ENCODE data around the gene SRSF11.

Gene SRSF11

GRCh38 chr1:70207492-70207891 is 13.7 kb upstream of the SRSF11 start:
- H3K27me3 ChIP-seq (ENCODE audit: insufficient read depth, poor library complexity, severe bottlenecking): no peaks in the 10 kb centered on the region
- H3K9me3 ChIP-seq (ENCODE audit: severe bottlenecking): no peaks in the 10 kb centered on the region
- H3K4me1 ChIP-seq (ENCODE audit: insufficient read depth, poor library complexity, severe bottlenecking): peaks cover 10% of the 10 kb centered on the region
- TF ChIP-seq CTCF (IDR thresholded peaks at IDR 0.05; ENCODE audit: poor library complexity, severe bottlenecking): no peak
- H3K4me3 ChIP-seq (ENCODE audit: severe bottlenecking): no peak overlapping the region
- ATAC-seq (ENCODE audit: low read depth): no peak
- peaks cover 39% of the 10 kb centered on the region for H3K36me3 ChIP-seq (ENCODE audit: low read depth)
- H3K27ac ChIP-seq (ENCODE audit: poor library complexity, severe bottlenecking): no peak overlapping the region
- DNase-seq (ENCODE audit: low spot score): no peak

GRCh38 chr1:70208292-70208691 is 12.9 kb upstream of the SRSF11 start:
- DNase-seq (ENCODE audit: low spot score): no peak
- Histone ChIP-seq H3K4me3 (ENCODE audit: severe bottlenecking) (no peak overlapping the region), H3K27me3 (ENCODE audit: insufficient read depth, poor library complexity, severe bottlenecking) (no peaks in the 10 kb centered on the region), H3K9me3 (ENCODE audit: severe bottlenecking) (no peaks in the 10 kb centered on the region), H3K27ac (ENCODE audit: poor library complexity, severe bottlenecking) (no peak overlapping the region), H3K36me3 (ENCODE audit: low read depth) (peaks cover 42% of the 10 kb centered on the region), H3K4me1 (ENCODE audit: insufficient read depth, poor library complexity, severe bottlenecking) (peaks cover 10% of the 10 kb centered on the region)
- TF ChIP-seq CTCF (IDR thresholded peaks at IDR 0.05; ENCODE audit: poor library complexity, severe bottlenecking): no peak
- ATAC-seq (ENCODE audit: low read depth): no peak

- peaks cover 5% of the 10 kb centered on the region for H3K4me1 ChIP-seq (ENCODE audit: insufficient read depth, poor library complexity, severe bottlenecking)
- ATAC-seq (ENCODE audit: low read depth): no peak
- no peak for DNase-seq (ENCODE audit: low spot score)
These were observed 10.4 kb upstream of the SRSF11 start for GRCh38 chr1:70210820-70211219.

GRCh38 chr1:70211541-70211940 is 9.6 kb upstream of the SRSF11 start:
- H3K36me3 ChIP-seq (ENCODE audit: low read depth): peaks cover 62% of the 10 kb centered on the region
- DNase-seq (ENCODE audit: low spot score) (no peak), ATAC-seq (ENCODE audit: low read depth) (no peak)
- no peak overlapping the region for H3K27ac ChIP-seq (ENCODE audit: poor library complexity, severe bottlenecking)
- TF ChIP-seq CTCF (IDR thresholded peaks at IDR 0.05; ENCODE audit: poor library complexity, severe bottlenecking): no peak
- H3K4me1 ChIP-seq (ENCODE audit: insufficient read depth, poor library complexity, severe bottlenecking): peaks cover 5% of the 10 kb centered on the region
- H3K27me3 ChIP-seq (ENCODE audit: insufficient read depth, poor library complexity, severe bottlenecking): no peaks in the 10 kb centered on the region
- H3K4me3 ChIP-seq (ENCODE audit: severe bottlenecking): no peak overlapping the region
- H3K9me3 ChIP-seq (ENCODE audit: severe bottlenecking): no peaks in the 10 kb centered on the region

More at GRCh38 chr1:70210820-70211219, 10.4 kb upstream of the SRSF11 start:
- peaks cover 55% of the 10 kb centered on the region for H3K36me3 ChIP-seq (ENCODE audit: low read depth)
- no peaks in the 10 kb centered on the region for H3K27me3 ChIP-seq (ENCODE audit: insufficient read depth, poor library complexity, severe bottlenecking)
- no peak overlapping the region for H3K4me3 ChIP-seq (ENCODE audit: severe bottlenecking)
- H3K27ac ChIP-seq (ENCODE audit: poor library complexity, severe bottlenecking): no peak overlapping the region
- H3K9me3 ChIP-seq (ENCODE audit: severe bottlenecking): no peaks in the 10 kb centered on the region
- TF ChIP-seq CTCF (IDR thresholded peaks at IDR 0.05; ENCODE audit: poor library complexity, severe bottlenecking): no peak

- no peak for TF ChIP-seq CTCF (IDR thresholded peaks at IDR 0.05; ENCODE audit: poor library complexity, severe bottlenecking)
- no peak overlapping the region for H3K4me3 ChIP-seq (ENCODE audit: severe bottlenecking)
- H3K36me3 ChIP-seq (ENCODE audit: low read depth): peaks cover 70% of the 10 kb centered on the region
- no peak for DNase-seq (ENCODE audit: low spot score)
- no peaks in the 10 kb centered on the region for H3K9me3 ChIP-seq (ENCODE audit: severe bottlenecking)
- ATAC-seq (ENCODE audit: low read depth): no peak
- H3K27ac ChIP-seq (ENCODE audit: poor library complexity, severe bottlenecking): no peak overlapping the region
- no peaks in the 10 kb centered on the region for H3K27me3 ChIP-seq (ENCODE audit: insufficient read depth, poor library complexity, severe bottlenecking)
- H3K4me1 ChIP-seq (ENCODE audit: insufficient read depth, poor library complexity, severe bottlenecking): peaks cover 22% of the 10 kb centered on the region
These were observed 1.2 kb upstream of the SRSF11 start for GRCh38 chr1:70220015-70220414.

Data from RWPE2 (cell line).